GM23248 (cell line): Measurements from ENCODE around the gene FBLN2.

Source experiments
- EZH2 ChIP-seq: fragments of 200-600 bp; sonication (generic); IDR thresholded peaks from 2 replicates; pipeline ENCODE4 v1.6.1; 2018; ENCODE audit warnings: antibody characterized with exemption, mild to moderate bottlenecking; ENCODE audit not compliant: insufficient read depth, poor library complexity, severe bottlenecking
- EZH2phosphoT487 ChIP-seq: fragments of 200-600 bp; sonication (generic); IDR thresholded peaks from 2 replicates; pipeline ENCODE4 v1.6.1; 2018; ENCODE audit warnings: antibody characterized with exemption, moderate library complexity, mild to moderate bottlenecking, low read depth; ENCODE audit not compliant: insufficient read depth

GRCh38 chr3:13668136-13668535 lies 119.2 kb downstream of the FBLN2 start:
- TF ChIP-seq EZH2 (no peak), EZH2phosphoT487 (no peak)
